Uterus (tissue), 2 donors: ENCODE data around the gene TMEM238L.

ENCODE experiments used
- CTCF ChIP-seq, 4 experiments: fragments of 200-600 bp in 2 of 4; fragments of 450-650 bp in 2 of 4; sonication (generic) in 2 of 4; IDR thresholded peaks; one replicate each; pipeline ENCODE4 v1.5.1; 2016 to 2019; ENCODE audit warnings: antibody characterized with exemption in 4 of 4, mild to moderate bottlenecking in 2 of 4, moderate library complexity in 1 of 4
- POLR2A ChIP-seq, 2 donors: fragments of 450-650 bp; IDR thresholded peaks; one replicate each; pipeline ENCODE4 v1.6.1; 2016; ENCODE audit warnings: antibody characterized with exemption in 2 of 2, mild to moderate bottlenecking in 1 of 2, moderate library complexity in 1 of 2

GRCh38 chr17:10748531-10749181, 55.2 kb downstream of the TMEM238L start:
- no peak for TF ChIP-seq CTCF (IDR thresholded peaks at IDR 0.05)
- no peak for TF ChIP-seq POLR2A (IDR thresholded peaks at IDR 0.05)
